GM18526 (cell line): ENCODE data around the gene AGBL4.

Experiments used
- POLR2A ChIP-seq: IDR thresholded peaks from 3 replicates; pipeline ENCODE4 v1.6.1; 2011; ENCODE audit not compliant: insufficient read length; ENCODE audit errors: extremely low read depth

Gene AGBL4

DNA sequence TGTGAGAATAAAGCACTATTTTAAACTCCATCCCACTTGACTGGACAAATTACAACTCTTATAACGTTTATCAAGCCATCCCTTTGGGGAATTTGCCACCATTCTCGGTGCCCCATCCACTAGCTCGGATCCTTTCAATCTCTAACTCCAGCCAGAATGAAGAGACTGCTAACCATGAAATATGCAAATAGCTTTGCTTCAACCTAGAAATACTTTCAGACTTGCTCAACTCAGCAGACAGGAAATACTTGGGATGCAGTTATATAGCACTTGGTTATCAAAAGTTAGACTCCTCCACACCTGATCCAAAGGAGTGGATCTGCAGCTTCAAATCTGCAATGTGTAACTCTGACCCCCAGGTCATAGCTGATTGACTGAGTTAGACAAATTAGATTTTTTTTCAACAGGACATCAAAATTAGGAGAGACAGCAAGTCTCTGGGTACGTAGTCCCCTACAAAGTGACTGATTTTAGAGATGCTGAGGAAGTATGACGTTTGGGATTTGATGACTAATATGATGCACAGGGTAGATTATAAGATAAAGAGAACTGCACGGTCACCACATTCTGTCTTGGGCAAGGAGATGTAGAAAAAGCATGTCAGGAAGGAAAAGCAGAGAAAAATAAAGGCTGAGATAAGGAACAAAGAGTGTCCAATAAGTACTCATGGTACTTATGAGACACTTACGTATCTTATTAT is 496.0 kb downstream of the AGBL4 start:
- TF ChIP-seq POLR2A = no peak

DNA sequence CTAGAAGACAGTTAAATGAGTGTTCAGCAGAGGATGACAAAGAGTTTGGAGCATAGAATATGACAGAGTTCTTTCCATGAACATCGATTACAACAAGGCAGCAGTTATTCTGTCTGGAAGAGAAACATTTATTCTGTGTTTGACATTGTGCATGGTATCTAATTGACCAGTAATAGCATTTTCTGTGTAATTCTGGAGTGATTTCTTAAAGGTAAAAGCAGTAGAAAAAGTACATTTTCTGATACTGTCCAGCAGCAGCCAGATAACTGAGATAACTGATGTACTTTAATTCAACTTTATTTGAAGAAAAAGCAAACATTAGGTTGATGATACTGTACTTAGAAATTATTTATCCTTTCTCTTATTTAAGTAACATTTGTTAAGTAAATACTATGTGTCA is 497.1 kb downstream of the AGBL4 start:
- no peak for TF ChIP-seq POLR2A

DNA sequence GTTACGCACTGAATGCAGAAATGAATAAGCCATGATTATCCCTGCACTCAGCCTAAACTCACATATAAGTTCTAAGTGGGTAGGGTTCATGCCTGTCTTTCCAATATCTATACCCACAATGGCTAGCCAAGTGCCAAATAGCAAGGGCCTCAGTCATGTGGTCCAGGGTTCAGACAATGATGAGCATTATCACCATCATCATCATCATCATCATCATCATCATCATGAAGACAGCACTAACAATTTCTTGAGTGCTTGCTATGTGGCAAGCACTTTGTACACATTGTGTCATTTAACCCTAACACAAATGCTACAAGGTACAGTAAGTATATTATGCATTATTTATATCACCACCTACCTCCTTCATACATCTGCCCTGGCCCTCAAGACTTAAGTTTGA is 500.0 kb downstream of the AGBL4 start:
- no peak for TF ChIP-seq POLR2A

- no peak for TF ChIP-seq POLR2A
Observed at GRCh38 chr1:49466961-49467360, 556.8 kb downstream of the AGBL4 start.

- TF ChIP-seq POLR2A = no peak
Observed at GRCh38 chr1:49465486-49466185, 558.1 kb downstream of the AGBL4 start.

DNA sequence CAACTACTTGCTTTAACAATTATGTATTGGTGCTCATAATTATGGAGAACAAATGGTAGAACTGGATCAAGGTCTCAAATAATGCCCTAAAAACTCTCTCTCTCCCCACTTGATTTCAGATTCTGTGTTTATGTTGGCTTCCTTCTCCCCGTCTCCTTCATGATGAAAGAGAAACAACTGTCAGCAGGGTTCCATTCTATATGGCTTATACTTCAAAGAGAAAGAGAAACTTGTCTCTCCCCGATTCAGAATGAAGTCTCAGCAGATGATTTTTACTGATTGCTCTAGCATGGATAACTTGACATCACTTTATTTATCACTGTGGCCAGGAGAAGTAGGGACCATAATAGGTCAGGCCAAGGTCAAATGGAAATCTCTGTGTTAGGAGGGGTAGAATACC is 575.6 kb downstream of the AGBL4 start:
- TF ChIP-seq POLR2A = no peak

- TF ChIP-seq POLR2A = no peak
Observed at GRCh38 chr1:49436865-49437264, 586.9 kb downstream of the AGBL4 start.

- no peak for TF ChIP-seq POLR2A
Observed at GRCh38 chr1:49435291-49435690, 588.5 kb downstream of the AGBL4 start.

DNA sequence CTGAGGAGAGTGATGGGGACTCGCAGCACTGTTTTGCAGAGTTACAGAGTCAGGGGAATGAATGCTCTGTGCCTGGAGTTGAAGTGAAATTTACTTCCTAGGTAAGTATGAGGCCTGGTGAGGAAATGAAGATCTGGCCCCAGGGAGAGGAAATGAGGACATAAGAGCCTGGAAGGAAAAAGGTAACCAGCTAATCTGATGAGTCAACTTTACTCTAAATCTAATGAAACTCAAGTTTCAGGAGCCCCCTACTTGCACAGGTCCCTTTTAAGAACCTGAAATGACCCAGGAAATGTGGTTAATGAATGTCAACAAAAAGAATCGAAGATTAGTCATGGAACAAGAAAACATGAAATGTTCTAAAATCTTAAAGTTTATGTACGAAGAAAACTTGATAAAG is 599.0 kb downstream of the AGBL4 start:
- TF ChIP-seq POLR2A = no peak

- no peak for TF ChIP-seq POLR2A
Observed at GRCh38 chr1:49416758-49417157, 607.0 kb downstream of the AGBL4 start.

DNA sequence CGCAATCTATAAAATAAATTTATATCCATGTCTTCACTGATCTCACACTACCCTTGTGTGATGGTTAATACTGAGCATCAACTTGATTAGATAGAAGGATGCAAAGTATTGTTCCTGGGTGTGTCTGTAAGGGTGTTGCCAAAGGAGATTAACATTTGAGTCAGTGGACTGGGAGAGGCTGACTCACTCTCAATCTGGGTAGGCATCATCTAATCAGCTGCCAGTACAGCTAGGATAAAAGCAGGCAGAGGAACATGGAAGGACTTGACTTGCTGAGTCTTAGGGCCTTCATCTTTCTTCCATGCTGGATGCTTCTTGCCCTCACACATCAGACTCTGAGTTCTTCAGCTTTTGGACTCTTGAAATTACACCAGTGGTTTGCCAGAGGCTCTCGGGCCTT is 615.4 kb downstream of the AGBL4 start:
- TF ChIP-seq POLR2A = no peak

- TF ChIP-seq POLR2A = no peak
Observed at GRCh38 chr1:49397086-49397485, 626.7 kb downstream of the AGBL4 start.

GRCh38 chr1:49394200-49394599 is 629.6 kb downstream of the AGBL4 start:
- no peak for TF ChIP-seq POLR2A

GRCh38 chr1:49389699-49390098 is 634.1 kb downstream of the AGBL4 start:
- no peak for TF ChIP-seq POLR2A

DNA sequence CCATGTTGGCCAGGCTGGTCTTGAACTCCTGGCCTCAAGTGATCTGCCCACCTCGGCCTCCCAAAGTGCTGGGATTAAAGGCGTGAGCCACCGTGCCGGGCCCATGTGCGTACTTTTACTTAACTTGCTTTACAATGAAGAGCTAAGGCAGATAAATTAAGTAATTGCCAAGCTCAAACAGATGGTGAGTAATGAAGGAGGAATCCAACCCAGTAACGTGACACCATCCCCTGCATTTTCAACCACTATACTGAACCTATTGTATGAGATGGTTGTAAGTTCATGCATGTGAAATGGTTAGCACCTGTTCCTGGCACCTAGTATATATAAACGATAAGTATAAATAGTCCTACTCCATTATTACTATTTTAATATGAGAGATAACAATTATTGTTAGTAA is 659.1 kb downstream of the AGBL4 start:
- no peak for TF ChIP-seq POLR2A

GRCh38 chr1:49363628-49364027 is 660.1 kb downstream of the AGBL4 start:
- TF ChIP-seq POLR2A = no peak

DNA sequence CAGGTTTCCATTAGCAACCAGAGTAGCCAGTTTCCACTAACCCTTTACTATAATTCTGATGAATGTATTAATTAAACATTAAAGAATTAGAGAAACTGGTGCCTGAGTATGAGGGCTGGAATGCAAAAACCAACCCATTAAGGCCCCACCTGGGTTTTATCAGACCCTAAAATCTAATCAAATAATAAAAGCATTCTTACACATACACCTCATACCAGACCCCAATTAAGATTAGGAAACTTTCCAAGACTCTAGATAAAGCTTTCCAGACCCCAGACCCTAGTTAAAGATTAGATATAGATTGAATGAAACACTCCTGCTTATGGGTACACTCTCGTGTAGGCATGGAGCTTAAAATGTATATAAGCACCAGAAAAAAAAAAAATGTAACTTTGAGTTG is 665.7 kb downstream of the AGBL4 start:
- no peak for TF ChIP-seq POLR2A
